ENCODE results near the gene TSPYL6.

The TSPYL6 gene

DNA sequence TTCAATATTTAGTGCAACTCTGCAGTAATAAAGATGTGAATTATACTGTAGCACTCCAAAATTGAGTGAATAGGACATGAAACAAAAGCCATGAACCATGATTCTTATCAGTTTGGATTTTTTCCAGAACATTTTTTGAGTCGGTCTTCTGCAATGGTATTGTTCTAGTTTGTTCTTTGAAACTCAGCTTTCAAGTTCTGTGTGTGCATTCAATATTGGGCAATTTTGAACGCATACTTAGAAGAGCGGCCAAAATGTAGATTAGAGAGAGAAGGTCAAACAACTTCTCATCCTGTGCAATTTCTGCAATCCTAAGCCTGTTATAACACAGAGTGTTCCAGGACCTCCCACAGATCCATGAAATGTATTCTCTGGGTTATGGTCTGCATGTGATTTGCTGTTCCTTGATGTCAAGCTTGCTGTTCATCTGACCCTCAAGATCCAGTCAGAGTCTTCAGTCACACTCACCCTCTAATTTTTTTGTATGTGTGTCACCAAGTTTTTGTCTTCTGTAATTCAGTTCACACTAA is 48.3 kb downstream of the TSPYL6 start:
- in situ Hi-C loops (cut with HindIII; ENCODE audit: low sequenced_read_pairs): loop anchor here (5.0 to 25.0 kb wide), 2 partner anchors 280 to 390 kb away; no protein-coding TSS in a partner anchor

DNA sequence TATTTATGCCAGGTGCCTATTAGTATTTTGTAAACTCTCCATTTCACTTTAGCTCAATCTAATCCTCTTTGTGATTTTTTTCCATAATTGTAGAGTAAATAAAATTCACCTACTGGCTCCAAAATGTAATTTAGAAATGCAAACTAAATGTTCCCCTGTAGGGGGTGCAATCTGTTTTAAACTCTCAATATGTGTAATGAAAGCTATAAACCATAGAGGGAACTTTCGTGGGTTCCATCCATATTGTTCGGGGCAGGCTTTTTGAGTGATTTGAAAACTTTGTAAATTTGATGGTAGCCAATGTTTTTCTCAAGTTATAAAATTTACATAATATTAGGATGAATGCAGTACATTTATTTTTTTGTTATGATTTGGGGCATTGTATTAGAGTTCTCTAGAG is 49.4 kb downstream of the TSPYL6 start:
- in situ Hi-C loops (cut with HindIII; ENCODE audit: low sequenced_read_pairs): loop anchor here (5.0 to 25.0 kb wide), 2 partner anchors 281 to 391 kb away; no protein-coding TSS in a partner anchor

DNA sequence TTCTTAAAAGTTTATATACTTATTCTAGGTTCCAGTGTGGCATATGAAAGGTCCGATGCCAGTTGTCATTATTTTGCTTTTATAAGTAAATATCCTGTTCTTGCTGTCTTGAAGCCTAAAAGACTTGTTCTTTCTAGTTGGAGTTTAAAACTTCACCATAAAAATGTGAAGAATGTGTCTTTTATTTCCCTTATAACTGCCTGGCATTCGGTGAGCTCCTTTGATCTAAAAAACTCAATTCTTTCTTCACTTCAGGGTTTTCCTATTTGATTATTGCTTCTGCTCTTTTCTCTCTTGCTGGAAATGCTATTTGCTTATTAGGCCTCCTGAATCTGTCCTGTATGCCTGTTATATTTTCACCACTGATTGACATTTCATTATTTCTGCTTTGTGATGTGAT is 51.6 kb downstream of the TSPYL6 start:
- in situ Hi-C loops (cut with HindIII; ENCODE audit: low sequenced_read_pairs): loop anchor here (25.0 kb wide), 1 partner anchor 283 kb away; no protein-coding TSS in a partner anchor

Measured in endothelial cell of hepatic sinusoid (primary cell).